A673 (cell line): ENCODE results near the gene EYS. TPM values are rescaled to one million over a fixed set of nuclear protein-coding genes. Genes with fewer than 3 reads are reported as not detected.
"Not testable (repeated sequence)": the region's sequence is repeated elsewhere in the genome, so short reads cannot be mapped to it uniquely, and the experiment has no call there.

Source experiments
- BruUV-seq: library from RNA; stranded (reverse); fragments of 400-500 nt; replicated peaks from 2 replicates; lab custom pipeline; 2021; lab: Mats Ljungman, UMichigan
- CTCF ChIA-PET: fragments of 300-600 bp; sonication (Branson Sonifier 250); formaldehyde crosslinking; loops from one replicate; lab custom pipeline; 2022; ENCODE audit warnings: antibody characterized with exemption; lab: Charles Lee
- POLR2A ChIA-PET: fragments of 300-600 bp; sonication (Branson Sonifier 250); formaldehyde crosslinking; loops from one replicate; lab custom pipeline; 2022; ENCODE audit warnings: antibody characterized with exemption; ENCODE audit not compliant: low non-redundant PET; lab: Charles Lee
- DNase-seq: peaks from one replicate; pipeline ENCODE4 v3.0.0-alpha.2; 2015; ENCODE audit warnings: low spot score
- H3K27ac ChIP-seq: fragments of 200-600 bp; sonication (generic); 2 replicates; pipeline ENCODE4 v1.5.1; 2016; ENCODE audit warnings: mixed run types, low read depth, mild to moderate bottlenecking, mixed read lengths, antibody characterized with exemption, low read length; ENCODE audit not compliant: poor library complexity, severe bottlenecking
- H3K27me3 ChIP-seq: fragments of 200-600 bp; sonication (generic); replicated peaks from 2 replicates; pipeline ENCODE4 v1.6.1; 2017; ENCODE audit warnings: mixed run types, low read depth, mild to moderate bottlenecking, mixed read lengths, antibody characterized with exemption, low read length; ENCODE audit not compliant: insufficient read depth, poor library complexity
- H3K36me3 ChIP-seq: fragments of 200-600 bp; sonication (generic); 2 replicates; pipeline ENCODE4 v1.6.1; 2016; ENCODE audit warnings: mixed run types, mild to moderate bottlenecking, mixed read lengths, antibody characterized with exemption, low read length; ENCODE audit not compliant: insufficient read depth, poor library complexity, severe bottlenecking
- H3K4me1 ChIP-seq: fragments of 200-600 bp; sonication (generic); 2 replicates; pipeline ENCODE4 v1.6.1; 2017; ENCODE audit warnings: mixed run types, mild to moderate bottlenecking, mixed read lengths, antibody characterized with exemption, low read length; ENCODE audit not compliant: insufficient read depth, poor library complexity, severe bottlenecking
- H3K4me3 ChIP-seq: fragments of 200-600 bp; sonication (generic); 2 replicates; pipeline ENCODE4 v1.5.1; 2016; ENCODE audit warnings: low read depth, mixed run types, mild to moderate bottlenecking, mixed read lengths, low read length; ENCODE audit not compliant: poor library complexity, severe bottlenecking
- H3K9me3 ChIP-seq: fragments of 200-600 bp; sonication (generic); 2 replicates; pipeline ENCODE4 v1.6.1; 2016; ENCODE audit warnings: mixed run types, low read depth, mild to moderate bottlenecking, mixed read lengths, antibody characterized with exemption, low read length; ENCODE audit not compliant: poor library complexity, severe bottlenecking
- CTCF ChIP-seq: fragments of 300-800, 200-600 bp; sonication (generic); conservative IDR thresholded peaks from 2 replicates; pipeline ENCODE4 v1.5.1; 2017; ENCODE audit warnings: low read depth, mild to moderate bottlenecking, antibody characterized with exemption, low read length, moderate library complexity, mixed read lengths
- EZH2 ChIP-seq: fragments of 200-600 bp; sonication (generic); IDR thresholded peaks from 2 replicates; pipeline ENCODE4 v1.6.1; 2017; ENCODE audit warnings: borderline replicate concordance, low read depth, mild to moderate bottlenecking, mixed read lengths, antibody characterized with exemption, low read length; ENCODE audit not compliant: poor library complexity, severe bottlenecking
- intact Hi-C: fragments of 100-400 bp; cut with micrococcal nuclease; formaldehyde crosslinking; loops from one replicate; pipeline ENCODE4 v1.10.0; 2022; ENCODE audit not compliant: unreplicated experiment
- total RNA-seq: library from RNA; stranded (reverse); gene quantifications from 2 replicates; pipeline ENCODE4 v1.2.3, GENCODE V29; 2021

The EYS gene
- total RNA-seq, 1 experiment from 2014 or later: 0.47 TPM

GRCh38 chr6:65505736-65506135 is 201.3 kb downstream of the EYS start:
- H3K27ac ChIP-seq: no peak overlapping the region
- no peak for DNase-seq
- intact Hi-C loops: no loop called here
- H3K27me3 ChIP-seq: no peaks in the 10 kb centered on the region
- no peak overlapping the region for H3K4me3 ChIP-seq
- H3K4me1 ChIP-seq: no peaks in the 10 kb centered on the region
- no peaks in the 10 kb centered on the region for H3K36me3 ChIP-seq
- H3K9me3 ChIP-seq: peaks cover 16% of the 10 kb centered on the region
- ChIA-PET CTCF (no interaction called here), POLR2A (no interaction called here)
- TF ChIP-seq CTCF (no peak), EZH2 (no peak)
- no TSS peak for BruUV-seq

- H3K4me1 ChIP-seq: no peaks in the 10 kb centered on the region
- no peak for DNase-seq
- H3K9me3 ChIP-seq: no peaks in the 10 kb centered on the region
- CTCF ChIA-PET: no interaction called here
- H3K36me3 ChIP-seq: no peaks in the 10 kb centered on the region
- no peak overlapping the region for H3K4me3 ChIP-seq
- no TSS peak for BruUV-seq
- POLR2A ChIA-PET: no interaction called here
- TF ChIP-seq CTCF (no peak), EZH2 (no peak)
- no peak overlapping the region for H3K27ac ChIP-seq
- intact Hi-C loops: no loop called here
- no peaks in the 10 kb centered on the region for H3K27me3 ChIP-seq
Measured at GRCh38 chr6:65501045-65501444, 206.0 kb downstream of the EYS start.

- CTCF ChIA-PET, H3K9me3 ChIP-seq, H3K27ac ChIP-seq, DNase-seq, intact Hi-C loops, H3K27me3 ChIP-seq, H3K36me3 ChIP-seq, H3K4me1 ChIP-seq, H3K4me3 ChIP-seq, BruUV-seq, POLR2A ChIA-PET: not testable (repeated sequence)
Measured at GRCh38 chr6:65483652-65484051, 223.4 kb downstream of the EYS start.

- no peak for DNase-seq
- no TSS peak for BruUV-seq
- no peaks in the 10 kb centered on the region for H3K4me1 ChIP-seq
- TF ChIP-seq CTCF (no peak), EZH2 (no peak)
- ChIA-PET POLR2A (no interaction called here), CTCF (no interaction called here)
- no peaks in the 10 kb centered on the region for H3K36me3 ChIP-seq
- no peaks in the 10 kb centered on the region for H3K27me3 ChIP-seq
- no peak overlapping the region for H3K4me3 ChIP-seq
- H3K9me3 ChIP-seq: peaks cover 4% of the 10 kb centered on the region
- intact Hi-C loops: no loop called here
- no peak overlapping the region for H3K27ac ChIP-seq
Measured at GRCh38 chr6:65469650-65470049, 237.4 kb downstream of the EYS start.
